Trophoblast cell (in vitro differentiated cells and primary cell): ENCODE data around the gene SAMD7.

Experiments
- DNase-seq, 2 donors: peaks; one replicate each; pipeline ENCODE4 v3.0.0-alpha.2; 2016
- H2AFZ ChIP-seq: 2 replicates; pipeline ENCODE4 v1.6.1; 2013; ENCODE audit warnings: low read length, moderate library complexity, mild to moderate bottlenecking; ENCODE audit not compliant: insufficient read depth, poor library complexity
- H2AK5ac ChIP-seq: 2 replicates; pipeline ENCODE4 v1.6.1; 2013; ENCODE audit warnings: mild to moderate bottlenecking, low read length
- H2BK120ac ChIP-seq: 2 replicates; pipeline ENCODE4 v1.6.1; 2013; ENCODE audit warnings: low read length, mild to moderate bottlenecking, moderate library complexity; ENCODE audit not compliant: insufficient read depth, poor library complexity
- H2BK12ac ChIP-seq: 2 replicates; pipeline ENCODE4 v1.6.1; 2013; ENCODE audit warnings: mild to moderate bottlenecking, low read length, moderate library complexity
- H2BK5ac ChIP-seq: 2 replicates; pipeline ENCODE4 v1.6.1; 2013; ENCODE audit warnings: low read length, low read depth, moderate library complexity, mild to moderate bottlenecking; ENCODE audit not compliant: poor library complexity
- H3K14ac ChIP-seq: 2 replicates; pipeline ENCODE4 v1.6.1; 2013; ENCODE audit warnings: mild to moderate bottlenecking, low read length
- H3K18ac ChIP-seq: 2 replicates; pipeline ENCODE4 v1.6.1; 2013; ENCODE audit warnings: mild to moderate bottlenecking, low read length
- H3K23ac ChIP-seq: 2 replicates; pipeline ENCODE4 v1.6.1; 2013; ENCODE audit warnings: low read length
- H3K27ac ChIP-seq: 2 replicates; pipeline ENCODE4 v1.5.1; 2013; ENCODE audit warnings: low read depth, mild to moderate bottlenecking, inconsistent platforms, low read length, moderate library complexity
- H3K27me3 ChIP-seq: 2 replicates; pipeline ENCODE4 v1.6.1; 2013; ENCODE audit warnings: inconsistent platforms, mild to moderate bottlenecking, low read length, moderate library complexity; ENCODE audit not compliant: insufficient read depth
- H3K36me3 ChIP-seq, 2 experiments: 1 replicate in 1 of 2; 2 replicates in 1 of 2; pipeline ENCODE4 v1.6.1; 2013; ENCODE audit warnings: low read length in 2 of 2, mild to moderate bottlenecking in 2 of 2, moderate library complexity in 1 of 2; ENCODE audit not compliant: insufficient read depth in 2 of 2, control insufficient read depth in 1 of 2
- H3K4ac ChIP-seq: 2 replicates; pipeline ENCODE4 v1.6.1; 2013; ENCODE audit warnings: low read depth, mild to moderate bottlenecking, low read length, moderate library complexity
- H3K4me1 ChIP-seq, 2 experiments: 1 replicate in 1 of 2; 2 replicates in 1 of 2; pipeline ENCODE4 v1.6.1; 2013; ENCODE audit warnings: low read length in 2 of 2, mild to moderate bottlenecking in 2 of 2, moderate library complexity in 1 of 2; ENCODE audit not compliant: insufficient read depth in 2 of 2, control insufficient read depth in 1 of 2
- H3K4me2 ChIP-seq: 2 replicates; pipeline ENCODE4 v1.6.1; 2013; ENCODE audit warnings: inconsistent platforms, mild to moderate bottlenecking, low read length, moderate library complexity
- H3K4me3 ChIP-seq: 2 replicates; pipeline ENCODE4 v1.5.1; 2013; ENCODE audit warnings: mild to moderate bottlenecking, low read depth, low read length, inconsistent platforms
- H3K79me1 ChIP-seq: one replicate; pipeline ENCODE4 v1.6.1; 2013; ENCODE audit warnings: low read length
- H3K79me2 ChIP-seq: 2 replicates; pipeline ENCODE4 v1.6.1; 2013; ENCODE audit warnings: low read length, mild to moderate bottlenecking; ENCODE audit not compliant: control insufficient read depth, insufficient read depth, poor library complexity
- H3K9ac ChIP-seq: 2 replicates; pipeline ENCODE4 v1.6.1; 2013; ENCODE audit warnings: mild to moderate bottlenecking, low read length
- H3K9me3 ChIP-seq: 2 replicates; pipeline ENCODE4 v1.6.1; 2013; ENCODE audit warnings: low read depth, mild to moderate bottlenecking, control low read depth, inconsistent platforms, low read length; ENCODE audit not compliant: insufficient read depth
- H4K12ac ChIP-seq: 2 replicates; pipeline ENCODE4 v1.6.1; 2013; ENCODE audit warnings: low read depth, mild to moderate bottlenecking, low read length, moderate library complexity
- H4K8ac ChIP-seq: 2 replicates; pipeline ENCODE4 v1.6.1; 2013; ENCODE audit warnings: low read depth, mild to moderate bottlenecking, low read length, moderate library complexity
- H4K91ac ChIP-seq: one replicate; pipeline ENCODE4 v1.6.1; 2013; ENCODE audit warnings: low read depth, mild to moderate bottlenecking, low read length, moderate library complexity
- WGBS: extraction: QIAGEN DNeasy Blood & Tissue Kit; methylation state at CpG from one replicate; pipeline ENCODE4 v1.1.7; 2013; ENCODE audit warnings: missing lambda C conversion rate; ENCODE audit not compliant: insufficient read length, insufficient coverage; ENCODE audit errors: extremely low coverage; 5-methylcytosine and 5-hydroxymethylcytosine counted together

Gene SAMD7

GRCh38 chr3:169984292-169984691, 72.9 kb downstream of the SAMD7 start:
- H3K23ac ChIP-seq, result no peak overlapping the region
- no peak overlapping the region for H2BK12ac ChIP-seq
- WGBS, result no CpG with 5 or more reads among the region's 3 CpGs

More at GRCh38 chr3:169984292-169984691, 72.9 kb downstream of the SAMD7 start:
- H2BK120ac ChIP-seq, result no peak overlapping the region
- no peaks in the 10 kb centered on the region for H3K79me1 ChIP-seq
- peaks cover 10 to 24% of the 10 kb centered on the region in 2 experiments for H3K36me3 ChIP-seq
- H4K12ac ChIP-seq, result no peak overlapping the region
- H3K27me3 ChIP-seq, result no peaks in the 10 kb centered on the region
- no peak overlapping the region for H4K8ac ChIP-seq
- no peak overlapping the region for H3K14ac ChIP-seq
- no peak overlapping the region for H2AFZ ChIP-seq
- no peak for DNase-seq
- no peaks in the 10 kb centered on the region for H3K9me3 ChIP-seq
- H3K27ac ChIP-seq, result no peak overlapping the region
- H2AK5ac ChIP-seq, result no peak overlapping the region
- H2BK5ac ChIP-seq, result no peak overlapping the region
- H3K9ac ChIP-seq, result no peak overlapping the region
- H3K4me2 ChIP-seq, result no peak overlapping the region
- H3K4me1 ChIP-seq, result no peaks in the 10 kb centered on the region
- no peak overlapping the region for H3K4me3 ChIP-seq
- H3K79me2 ChIP-seq, result no peaks in the 10 kb centered on the region
- no peak overlapping the region for H4K91ac ChIP-seq
- H3K18ac ChIP-seq, result no peak overlapping the region
- no peak overlapping the region for H3K4ac ChIP-seq
